Erythroblast (primary cell): ENCODE data around the gene CBFB.

Experiments
- GATA1 ChIP-seq: IDR thresholded peaks from 2 replicates; pipeline ENCODE4 v1.6.1; 2011; ENCODE audit warnings: low read depth, mild to moderate bottlenecking, control low read depth, low read length, moderate library complexity
- POLR2A ChIP-seq: IDR thresholded peaks from 2 replicates; pipeline ENCODE4 v1.6.1; 2011; ENCODE audit warnings: mild to moderate bottlenecking, low read length

DNA sequence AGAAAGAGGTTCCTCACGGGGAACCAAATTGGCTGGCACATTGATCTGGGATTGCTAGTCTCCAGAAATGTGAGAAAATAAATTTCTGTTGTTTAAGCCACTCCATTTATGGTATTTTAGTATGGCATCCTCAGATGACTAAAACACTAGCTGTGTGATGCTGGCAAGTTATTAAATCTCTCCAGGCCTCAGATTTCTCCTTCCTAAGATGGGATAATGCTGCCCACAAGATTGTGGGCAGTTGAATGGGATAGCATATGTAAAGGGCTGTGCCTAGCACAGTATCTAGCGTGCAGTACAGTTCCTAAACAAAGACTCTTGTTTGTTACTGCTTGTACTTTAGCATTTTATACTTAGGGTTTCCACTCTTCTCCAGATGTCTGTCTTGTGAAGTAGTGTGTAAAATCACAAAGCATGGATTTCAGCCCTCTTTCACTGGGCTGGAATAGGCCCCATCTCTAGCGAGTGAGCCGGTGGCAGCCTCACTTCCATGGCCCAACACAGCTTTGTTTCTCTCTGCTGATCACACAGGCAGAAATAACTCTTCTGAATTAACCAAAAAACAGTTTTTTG lies 42.6 kb downstream of the CBFB start:
- no peak for TF ChIP-seq POLR2A
- TF ChIP-seq GATA1 = no peak
